MM.1S (cell line): ENCODE measurements around the gene SH2D7.

Source experiments
- EZH2 ChIP-seq: fragments of 300-600 bp; sonication (generic); optimal IDR thresholded peaks from 2 replicates; pipeline ENCODE3; 2017; ENCODE audit warnings: low read depth, mild to moderate bottlenecking, antibody characterized with exemption, low read length, mixed read lengths
- TF ChIP-seq, protein P1 (sequence below): fragments of 300-600 bp; sonication (generic); IDR thresholded peaks from 2 replicates; pipeline ENCODE4 v1.5.1; 2016; ENCODE audit warnings: antibody characterized with exemption, low read length, mixed read lengths

DNA sequence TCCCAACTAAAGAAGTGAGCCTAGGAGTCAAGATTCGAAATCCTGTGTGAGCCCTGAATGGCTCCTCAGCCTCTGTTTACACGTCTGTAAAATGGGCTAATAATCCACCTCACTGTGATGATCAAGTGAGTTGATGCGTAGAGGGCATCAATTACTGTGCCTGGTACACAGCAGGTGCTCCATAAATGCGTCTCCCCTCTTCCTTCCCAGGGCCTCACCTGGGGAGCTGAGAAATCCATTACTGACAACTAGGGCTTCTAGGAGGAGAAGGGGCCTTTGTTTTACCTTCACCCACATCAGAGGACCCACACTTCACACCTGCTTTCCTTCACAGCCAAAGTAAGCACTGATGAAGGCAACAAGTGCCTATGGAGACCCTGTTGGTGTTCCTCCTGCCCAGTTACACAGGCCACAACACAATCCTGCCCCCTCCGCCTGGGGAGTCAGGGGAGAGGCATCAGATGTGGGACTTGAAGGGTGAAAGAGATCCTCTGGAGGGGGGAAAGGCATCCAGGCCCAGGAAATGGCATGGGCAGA, 37.5 kb downstream of the SH2D7 start:
- TF ChIP-seq, protein P1, sequence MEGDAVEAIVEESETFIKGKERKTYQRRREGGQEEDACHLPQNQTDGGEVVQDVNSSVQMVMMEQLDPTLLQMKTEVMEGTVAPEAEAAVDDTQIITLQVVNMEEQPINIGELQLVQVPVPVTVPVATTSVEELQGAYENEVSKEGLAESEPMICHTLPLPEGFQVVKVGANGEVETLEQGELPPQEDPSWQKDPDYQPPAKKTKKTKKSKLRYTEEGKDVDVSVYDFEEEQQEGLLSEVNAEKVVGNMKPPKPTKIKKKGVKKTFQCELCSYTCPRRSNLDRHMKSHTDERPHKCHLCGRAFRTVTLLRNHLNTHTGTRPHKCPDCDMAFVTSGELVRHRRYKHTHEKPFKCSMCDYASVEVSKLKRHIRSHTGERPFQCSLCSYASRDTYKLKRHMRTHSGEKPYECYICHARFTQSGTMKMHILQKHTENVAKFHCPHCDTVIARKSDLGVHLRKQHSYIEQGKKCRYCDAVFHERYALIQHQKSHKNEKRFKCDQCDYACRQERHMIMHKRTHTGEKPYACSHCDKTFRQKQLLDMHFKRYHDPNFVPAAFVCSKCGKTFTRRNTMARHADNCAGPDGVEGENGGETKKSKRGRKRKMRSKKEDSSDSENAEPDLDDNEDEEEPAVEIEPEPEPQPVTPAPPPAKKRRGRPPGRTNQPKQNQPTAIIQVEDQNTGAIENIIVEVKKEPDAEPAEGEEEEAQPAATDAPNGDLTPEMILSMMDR: no peak
- TF ChIP-seq EZH2: no peak
